Lower leg skin (tissue), 3 donors: ENCODE data around the gene LIPE.

Experiments used
- POLR2A ChIP-seq, 2 donors: fragments of 450-650 bp; IDR thresholded peaks; one replicate each; pipeline ENCODE4 v1.6.1; 2016 to 2017; ENCODE audit warnings: antibody characterized with exemption in 2 of 2, mild to moderate bottlenecking in 1 of 2, moderate library complexity in 1 of 2
- TF ChIP-seq, protein P1 (sequence below), 3 donors: fragments of 450-650 bp; IDR thresholded peaks; one replicate each; pipeline ENCODE4 v1.5.1; 2016; ENCODE audit warnings: antibody characterized with exemption in 3 of 3, mild to moderate bottlenecking in 3 of 3, moderate library complexity in 2 of 3

- TF ChIP-seq POLR2A (IDR thresholded peaks at IDR 0.05), result no peak
- TF ChIP-seq, protein P1, sequence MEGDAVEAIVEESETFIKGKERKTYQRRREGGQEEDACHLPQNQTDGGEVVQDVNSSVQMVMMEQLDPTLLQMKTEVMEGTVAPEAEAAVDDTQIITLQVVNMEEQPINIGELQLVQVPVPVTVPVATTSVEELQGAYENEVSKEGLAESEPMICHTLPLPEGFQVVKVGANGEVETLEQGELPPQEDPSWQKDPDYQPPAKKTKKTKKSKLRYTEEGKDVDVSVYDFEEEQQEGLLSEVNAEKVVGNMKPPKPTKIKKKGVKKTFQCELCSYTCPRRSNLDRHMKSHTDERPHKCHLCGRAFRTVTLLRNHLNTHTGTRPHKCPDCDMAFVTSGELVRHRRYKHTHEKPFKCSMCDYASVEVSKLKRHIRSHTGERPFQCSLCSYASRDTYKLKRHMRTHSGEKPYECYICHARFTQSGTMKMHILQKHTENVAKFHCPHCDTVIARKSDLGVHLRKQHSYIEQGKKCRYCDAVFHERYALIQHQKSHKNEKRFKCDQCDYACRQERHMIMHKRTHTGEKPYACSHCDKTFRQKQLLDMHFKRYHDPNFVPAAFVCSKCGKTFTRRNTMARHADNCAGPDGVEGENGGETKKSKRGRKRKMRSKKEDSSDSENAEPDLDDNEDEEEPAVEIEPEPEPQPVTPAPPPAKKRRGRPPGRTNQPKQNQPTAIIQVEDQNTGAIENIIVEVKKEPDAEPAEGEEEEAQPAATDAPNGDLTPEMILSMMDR (IDR thresholded peaks at IDR 0.05), result no peak
Measured at GRCh38 chr19:42441049-42441445, 13.9 kb upstream of the LIPE start.
